ENCODE measurements around the gene CSGALNACT2. TPM values are rescaled to one million over a fixed set of nuclear protein-coding genes. Genes with fewer than 3 reads are reported as not detected.

The CSGALNACT2 gene
- polyA plus RNA-seq, 1 of the 3 experiments (the other 2 are of a cell fraction): 11.5 TPM

GRCh38 chr10:43100366-43100765, 37.9 kb upstream of the CSGALNACT2 start:
- Histone ChIP-seq H3F3A (replicated peaks; ENCODE audit: insufficient read depth) (no peaks in the 10 kb centered on the region), H3K79me2 (ENCODE audit: insufficient read depth) (no peaks in the 10 kb centered on the region), H3K9me2 (no peaks in the 10 kb centered on the region), H4K20me1 (ENCODE audit: insufficient read depth) (no peaks in the 10 kb centered on the region), H3K4me2 (no peak overlapping the region), H3K9ac (no peak overlapping the region), H3K9me3 (no peaks in the 10 kb centered on the region), H3K36me3 (replicated peaks in 1 of 2; ENCODE audit: control insufficient read depth in 1 of 2, insufficient read depth in 2 of 2, low read length in 1 of 2) (no peaks in the 10 kb centered on the region), H3K4me3 (ENCODE audit: low read depth in 2 of 2, low read length in 1 of 2) (no peak overlapping the region), H2AFZ (ENCODE audit: low read depth) (no peak overlapping the region), H3K27ac (ENCODE audit: low read depth in 2 of 2, low read length in 1 of 2) (peak overlapping the region in 1 of 2 experiments; percentile 63; a peak in 2 of 4 replicates), H3K4me1 (ENCODE audit: control insufficient read depth in 1 of 2, insufficient read depth in 2 of 2, low read depth in 1 of 2, low read length in 1 of 2) (peaks cover 0 to 71% of the 10 kb centered on the region in 2 experiments; a peak in 2 of 4 replicates), H3K27me3 (ENCODE audit: insufficient read depth) (no peaks in the 10 kb centered on the region)
- POLR2A ChIA-PET: interaction anchor here (3.3 kb wide), 1 partner anchor 15 kb away, joined by 12 read pairs; no protein-coding TSS in a partner anchor
- TF ChIP-seq TEAD4 (IDR thresholded peaks at IDR 0.05; ENCODE audit: borderline replicate concordance, insufficient read depth) (no peak), USF2 (IDR thresholded peaks at IDR 0.05; ENCODE audit: borderline replicate concordance, low read depth, low read length) (no peak)
- 83% methylated on average over 11 of the region's 17 CpGs for WGBS (ENCODE audit: low lambda C conversion rate)
- DNase-seq: no peak
- CTCF ChIA-PET: interaction anchor here (1.3 to 5.4 kb wide), 2 partner anchors 18 to 235 kb away, joined by 4 to 32 read pairs; no protein-coding TSS in a partner anchor

- no peak for TF ChIP-seq PBX3 (IDR thresholded peaks at IDR 0.05)
- no peak for TF ChIP-seq NRF1 (IDR thresholded peaks at IDR 0.05; ENCODE audit: low read depth, low read length)
- TF ChIP-seq CTCF (IDR thresholded peaks at IDR 0.05): no peak
- TF ChIP-seq MAX (IDR thresholded peaks at IDR 0.05; ENCODE audit: low read depth): no peak
- TF ChIP-seq EZH2phosphoT487 (IDR thresholded peaks at IDR 0.05; ENCODE audit: borderline replicate concordance, low read depth): no peak
- no peak for TF ChIP-seq GABPA (IDR thresholded peaks at IDR 0.05; ENCODE audit: low read depth)
- peak overlapping the region in 1 of 2 experiments; percentile 8; a peak in 1 of 4 replicates for H3K27ac ChIP-seq (ENCODE audit: low read depth in 2 of 2, low read length in 1 of 2)
- no peak overlapping the region for H3K9ac ChIP-seq
- H3K36me3 ChIP-seq (replicated peaks in 1 of 2; ENCODE audit: control insufficient read depth in 1 of 2, insufficient read depth in 2 of 2, low read length in 1 of 2): no peaks in the 10 kb centered on the region
- ChIA-PET CTCF (interaction anchor here (1.0 to 5.4 kb wide), 9 partner anchors 8 to 411 kb away, joined by 3 to 32 read pairs (median 6); no protein-coding TSS in a partner anchor), POLR2A (interaction anchor here (3.3 kb wide), 1 partner anchor 16 kb away, joined by 12 read pairs; no protein-coding TSS in a partner anchor)
- no peaks in the 10 kb centered on the region for H4K20me1 ChIP-seq (ENCODE audit: insufficient read depth)
- H2AFZ ChIP-seq (ENCODE audit: low read depth): no peak overlapping the region
- no peak overlapping the region for H3K4me2 ChIP-seq
- H3K27me3 ChIP-seq (ENCODE audit: insufficient read depth): no peaks in the 10 kb centered on the region
- 72% methylated on average over 18 of the region's 19 CpGs for WGBS (ENCODE audit: low lambda C conversion rate)
- no peak overlapping the region for H3K4me3 ChIP-seq (ENCODE audit: low read depth in 2 of 2, low read length in 1 of 2)
- no peaks in the 10 kb centered on the region for H3K79me2 ChIP-seq (ENCODE audit: insufficient read depth)
- no peaks in the 10 kb centered on the region for H3K9me3 ChIP-seq
- no peaks in the 10 kb centered on the region for H3F3A ChIP-seq (replicated peaks; ENCODE audit: insufficient read depth)
- DNase-seq: no peak
- peaks cover 0 to 67% of the 10 kb centered on the region in 2 experiments; a peak in 2 of 4 replicates for H3K4me1 ChIP-seq (ENCODE audit: control insufficient read depth in 1 of 2, insufficient read depth in 2 of 2, low read depth in 1 of 2, low read length in 1 of 2)
- H3K9me2 ChIP-seq: no peaks in the 10 kb centered on the region
Measured at GRCh38 chr10:43102063-43102828, 36.0 kb upstream of the CSGALNACT2 start.

Measured in SK-N-SH (cell line).